Skin of body (tissue), 2 donors: Measurements from ENCODE around the gene AMER2. TPM values are rescaled to one million over a fixed set of nuclear protein-coding genes. Genes with fewer than 3 reads are reported as not detected.

Source experiments
- small RNA-seq: library from RNA; depleted of rRNA; stranded (forward); fragments of <200 nt; gene quantifications from one replicate; pipeline ENCODE3, GENCODE V24; 2014; ENCODE audit warnings: low replicate concordance
- total RNA-seq: library from RNA; depleted of rRNA; stranded (reverse); fragments of >200 nt; gene quantifications from one replicate; pipeline ENCODE4 v1.2.3, GENCODE V29; 2014

Gene AMER2
- total RNA-seq, 1 donor from 2014 or later, result 0.49 TPM

Small RNA genes lying within 50 kb of the gene (small RNA-seq; reads per million reads assigned to genes)
- gene AL359757.1, result not detected
- gene AL359757.2, result not detected

Other genes with a start within 250 kb of the AMER2 start
- 0.10 TPM for gene PABPC3, start 76.2 kb downstream of the AMER2 start, total RNA-seq
- gene MTMR6, start 115.2 kb upstream of the AMER2 start, total RNA-seq, result 16.4 TPM
- 68.0 TPM for gene NUP58, start 129.3 kb upstream of the AMER2 start, total RNA-seq
- 1.1 TPM for gene ATP8A2, start 199.7 kb upstream of the AMER2 start, total RNA-seq